HG02678 (cell line): ENCODE measurements around the gene PIK3R6.

Source experiments
- ATAC-seq: cut with Tn5 transposase; IDR thresholded peaks from one replicate; pipeline ENCODE4 v1.9.1; 2021; ENCODE audit warnings: mild to moderate bottlenecking, moderate library complexity; ENCODE audit not compliant: unreplicated experiment

PIK3R6 gene

GRCh38 chr17:8875436-8875835, 8.0 kb upstream of the PIK3R6 start:
- ATAC-seq = no peak

GRCh38 chr17:8873801-8874715, 6.6 kb upstream of the PIK3R6 start:
- ATAC-seq = no peak

- no peak for ATAC-seq
Observed at GRCh38 chr17:8872705-8873435, 5.4 kb upstream of the PIK3R6 start.

- no peak for ATAC-seq
Observed at GRCh38 chr17:8872036-8872704, 4.7 kb upstream of the PIK3R6 start.

GRCh38 chr17:8871081-8871581, 3.7 kb upstream of the PIK3R6 start:
- ATAC-seq = no peak

GRCh38 chr17:8870406-8871040, 3.0 kb upstream of the PIK3R6 start:
- ATAC-seq = no peak

GRCh38 chr17:8869114-8869815, 1.8 kb upstream of the PIK3R6 start:
- peak; percentile 4 for ATAC-seq

- peak; percentile 46 for ATAC-seq
Observed at GRCh38 chr17:8868529-8868951, 1.1 kb upstream of the PIK3R6 start.

- no peak for ATAC-seq
Observed at GRCh38 chr17:8868092-8868491, 618 bp upstream of the PIK3R6 start.

- ATAC-seq = no peak
Observed at GRCh38 chr17:8865811-8866210, 1.7 kb downstream of the PIK3R6 start.

- ATAC-seq = no peak
Observed at GRCh38 chr17:8865385-8865784, 2.1 kb downstream of the PIK3R6 start.

- ATAC-seq = no peak
Observed at GRCh38 chr17:8862213-8863056, 5.0 kb downstream of the PIK3R6 start.

GRCh38 chr17:8861495-8862181, 5.8 kb downstream of the PIK3R6 start:
- ATAC-seq = no peak

- ATAC-seq = no peak
Observed at GRCh38 chr17:8859804-8860430, 7.6 kb downstream of the PIK3R6 start.

GRCh38 chr17:8859027-8859803, 8.3 kb downstream of the PIK3R6 start:
- ATAC-seq = no peak

GRCh38 chr17:8857919-8858318, 9.6 kb downstream of the PIK3R6 start:
- peak; percentile 58 for ATAC-seq

- ATAC-seq = no peak
Observed at GRCh38 chr17:8856869-8857575, 10.5 kb downstream of the PIK3R6 start.
